HUES6 (cell line): ENCODE measurements around the gene SLC19A2.
A peak's percentile ranks its signal among the peaks of the same experiment; 100 is the strongest.

Source experiments
- H3K27ac ChIP-seq: 2 replicates; pipeline ENCODE4 v1.7.0; 2013; ENCODE audit warnings: low read depth, mild to moderate bottlenecking, low read length, inconsistent platforms
- H3K27me3 ChIP-seq: 2 replicates; pipeline ENCODE4 v1.6.1; 2013; ENCODE audit warnings: low read length; ENCODE audit not compliant: control insufficient read depth, insufficient read depth
- H3K36me3 ChIP-seq: 2 replicates; pipeline ENCODE4 v1.6.1; 2013; ENCODE audit warnings: low read length; ENCODE audit not compliant: control insufficient read depth, insufficient read depth
- H3K4me1 ChIP-seq: 2 replicates; pipeline ENCODE4 v1.6.1; 2013; ENCODE audit warnings: low read length; ENCODE audit not compliant: control insufficient read depth, insufficient read depth
- H3K4me3 ChIP-seq: 2 replicates; pipeline ENCODE4 v1.5.1; 2013; ENCODE audit warnings: low read depth, low read length
- H3K9ac ChIP-seq: one replicate; pipeline ENCODE4 v1.6.1; 2013; ENCODE audit warnings: mild to moderate bottlenecking, low read length
- H3K9me3 ChIP-seq: 2 replicates; pipeline ENCODE4 v1.6.1; 2013; ENCODE audit warnings: low read depth, low read length; ENCODE audit not compliant: control insufficient read depth, insufficient read depth

Gene SLC19A2

DNA sequence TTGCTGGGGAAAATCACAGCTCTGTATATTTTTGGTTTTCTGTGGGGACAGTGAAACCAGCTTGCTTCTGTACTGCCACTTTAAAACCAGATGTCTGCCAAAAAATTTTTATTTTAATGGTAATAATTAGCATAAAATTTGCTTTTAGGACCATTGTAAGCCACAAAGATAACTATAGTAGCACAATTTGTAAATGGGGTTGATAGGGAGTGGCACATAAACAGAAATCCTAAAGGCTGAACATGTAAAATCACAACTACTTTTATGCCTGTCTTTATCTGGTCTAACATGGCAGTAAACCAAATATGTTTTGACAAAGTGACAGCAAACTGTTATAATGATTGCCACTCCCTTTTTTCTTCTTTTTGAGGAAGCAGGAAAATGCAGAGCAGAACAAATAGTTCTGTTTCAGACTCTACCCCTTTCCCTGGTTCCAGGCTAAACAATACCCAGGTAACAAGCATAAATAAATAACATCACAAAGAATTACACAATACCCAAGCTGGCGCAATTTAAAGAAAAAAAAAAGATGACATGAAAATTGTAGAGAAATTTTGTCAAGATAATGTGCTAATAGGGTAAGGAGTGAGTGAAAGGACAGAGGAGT is 34.4 kb downstream of the SLC19A2 start:
- no peaks in the 10 kb centered on the region for H3K36me3 ChIP-seq
- H3K27me3 ChIP-seq, result no peaks in the 10 kb centered on the region
- no peaks in the 10 kb centered on the region for H3K4me1 ChIP-seq
- H3K27ac ChIP-seq, result no peak overlapping the region
- no peak overlapping the region for H3K4me3 ChIP-seq
- no peak overlapping the region for H3K9ac ChIP-seq
- H3K9me3 ChIP-seq, result no peaks in the 10 kb centered on the region

GRCh38 chr1:169443923-169444322 is 41.8 kb downstream of the SLC19A2 start:
- H3K27ac ChIP-seq, result no peak overlapping the region
- no peaks in the 10 kb centered on the region; the same call in 1 of the 2 replicates for H3K27me3 ChIP-seq
- no peaks in the 10 kb centered on the region for H3K36me3 ChIP-seq
- no peak overlapping the region for H3K9ac ChIP-seq
- 0 out of 2 replicates have a peak, but pooled peaks cover 2% of the 10 kb centered on the region for H3K9me3 ChIP-seq
- H3K4me1 ChIP-seq, result no peaks in the 10 kb centered on the region
- H3K4me3 ChIP-seq, result no peak overlapping the region

DNA sequence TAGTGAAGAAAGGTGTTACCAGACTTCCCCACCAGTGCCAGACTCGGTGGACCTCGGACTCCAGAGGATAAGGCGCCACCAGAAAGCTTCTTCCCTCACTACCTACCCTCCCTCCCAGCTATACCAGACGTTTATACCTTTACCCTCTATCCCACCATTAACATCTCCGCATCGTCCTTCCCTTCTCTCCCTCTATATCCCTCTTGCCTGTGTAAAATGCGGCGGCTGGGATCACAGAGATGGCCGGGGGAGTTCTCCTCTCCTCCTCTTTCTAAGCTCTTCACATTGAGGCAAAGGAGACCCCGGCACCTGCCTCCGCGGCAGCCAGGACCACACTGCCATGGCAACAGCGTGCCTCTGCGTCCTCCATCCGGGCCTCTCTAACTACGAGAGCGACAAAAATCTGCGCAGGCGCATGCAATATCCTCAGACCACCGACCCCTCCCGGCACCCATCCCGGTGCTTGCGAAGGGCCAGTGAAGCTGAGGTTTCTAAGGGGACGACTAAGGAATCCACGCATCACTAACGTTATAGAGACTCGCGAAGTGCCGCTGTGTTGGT is 58.6 kb downstream of the SLC19A2 start, which contains the start of gene CCDC181:
TSS of gene CCDC181 (minus strand) at position 394 of the 561 bp plus-strand sequence. CDS start 2,547 bp downstream, outside the sequence.
- Histone ChIP-seq H3K9ac (peak within 1 kb of the TSS; percentile 53), H3K4me3 (peak within 1 kb of the TSS; percentile 78), H3K9me3 (no peaks in the 10 kb centered on the region), H3K4me1 (peaks cover 5% of the 10 kb centered on the region; the same call in 1 of the 2 replicates), H3K27ac (no peak within 1 kb of the TSS), H3K27me3 (peaks cover 13% of the 10 kb centered on the region), H3K36me3 (no peaks in the 10 kb centered on the region)

DNA sequence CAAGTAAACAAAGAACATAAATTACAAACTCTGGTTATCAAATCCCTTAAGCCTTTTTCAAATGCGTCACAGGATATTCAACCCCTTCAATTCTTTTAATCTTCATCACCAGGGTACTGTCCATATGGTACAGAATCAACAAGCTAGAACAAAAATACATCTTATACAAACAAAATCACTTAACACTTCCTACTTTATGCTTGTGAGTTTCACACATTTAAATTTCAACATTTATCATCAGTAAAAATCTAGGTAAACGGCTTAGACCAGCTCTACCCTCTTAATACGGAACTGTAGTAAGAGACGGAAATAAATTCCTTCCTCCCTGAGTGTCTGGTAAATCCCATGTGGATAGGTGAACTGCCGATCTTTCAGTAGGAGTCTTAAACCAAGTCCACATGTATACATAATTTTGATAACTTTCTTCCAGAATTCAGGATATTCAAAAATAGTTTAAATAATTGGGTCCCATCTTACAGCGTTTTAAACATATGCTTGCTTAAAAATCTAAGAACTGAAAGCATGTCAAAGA is 59.5 kb downstream of the SLC19A2 start:
- Histone ChIP-seq H3K27me3 (peaks cover 13% of the 10 kb centered on the region), H3K4me3 (peak overlapping the region; percentile 78; the same call in 1 of the 2 replicates), H3K4me1 (peaks cover 5% of the 10 kb centered on the region; the same call in 1 of the 2 replicates), H3K9ac (no peak overlapping the region), H3K36me3 (no peaks in the 10 kb centered on the region), H3K27ac (no peak overlapping the region), H3K9me3 (no peaks in the 10 kb centered on the region)

DNA sequence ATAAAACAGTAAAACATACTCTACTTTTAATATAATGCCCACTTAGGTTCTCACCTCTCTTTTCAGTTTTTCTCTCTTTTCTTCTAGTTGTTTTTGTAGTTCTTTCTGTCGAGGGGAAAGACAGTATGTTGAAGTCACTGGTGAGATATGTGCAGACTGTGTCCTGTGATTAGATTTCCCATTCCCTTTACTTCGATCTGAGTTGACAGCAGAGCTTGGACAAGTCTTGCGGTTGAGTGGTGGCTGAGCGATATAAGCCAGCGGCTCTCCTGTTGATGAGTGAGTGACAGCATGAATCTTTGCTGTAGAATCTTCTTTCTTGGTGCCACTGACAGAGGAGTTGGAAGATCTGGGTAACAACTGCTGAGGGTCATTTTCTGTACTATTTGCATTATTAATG is 64.4 kb downstream of the SLC19A2 start:
- H3K27ac ChIP-seq, result no peak overlapping the region
- no peaks in the 10 kb centered on the region for H3K4me1 ChIP-seq
- H3K9me3 ChIP-seq, result no peaks in the 10 kb centered on the region
- no peak overlapping the region for H3K4me3 ChIP-seq
- H3K9ac ChIP-seq, result no peak overlapping the region
- no peaks in the 10 kb centered on the region for H3K27me3 ChIP-seq
- H3K36me3 ChIP-seq, result no peaks in the 10 kb centered on the region

- Histone ChIP-seq H3K36me3 (no peaks in the 10 kb centered on the region), H3K4me3 (no peak overlapping the region)
Observed at GRCh38 chr1:169414952-169415351, 70.8 kb downstream of the SLC19A2 start.

More at GRCh38 chr1:169414952-169415351, 70.8 kb downstream of the SLC19A2 start:
- H3K4me1 ChIP-seq, result no peaks in the 10 kb centered on the region
- H3K9me3 ChIP-seq, result no peaks in the 10 kb centered on the region
- no peak overlapping the region for H3K9ac ChIP-seq
- H3K27me3 ChIP-seq, result no peaks in the 10 kb centered on the region
- no peak overlapping the region for H3K27ac ChIP-seq
